K562 (cell line): ENCODE data around the gene CALB2. TPM values are rescaled to one million over a fixed set of nuclear protein-coding genes. Genes with fewer than 3 reads are reported as not detected.

Experiments used
- ATAC-seq: fragments of 200-7000 bp; cut with Tn5 transposase; 3 replicates; pipeline ENCODE4 v1.9.1; 2020; ENCODE audit warnings: moderate library complexity
- BruUV-seq: library from RNA; stranded (reverse); fragments of 400-500 nt; replicated peaks from 2 replicates; lab custom pipeline; 2021; lab: Mats Ljungman, UMichigan
- CTCF ChIA-PET: fragments of 300-600 bp; formaldehyde crosslinking; extraction: SDS; loops from one replicate; lab custom pipeline; 2021; ENCODE audit warnings: low intra/inter-chr PET ratio; lab: Yijun Ruan, JAX
- POLR2A ChIA-PET: fragments of 300-600, 350-650 bp; sonication (Branson Sonifier 250); formaldehyde crosslinking; extraction: SDS; loops from one replicate; lab custom pipeline; 2021; ENCODE audit warnings: antibody characterized with exemption, inconsistent platforms; lab: Yijun Ruan, JAX
- DNase-seq, 4 experiments: peaks; one replicate each; pipeline versions ENCODE4 v3.0.0 to v3.0.0-alpha.2; 2011 to 2018; ENCODE audit warnings: low spot score in 3 of 4, mixed read lengths in 3 of 4; ENCODE audit errors: extremely low read depth in 1 of 4
- FAIRE-seq: peaks from 2 replicates; lab custom pipeline; 2011; peaks lifted over from hg19 to GRCh38; lab: Jason Lieb, UNC
- H2AFZ ChIP-seq: 2 replicates; pipeline ENCODE4 v1.6.0; 2011; ENCODE audit warnings: low read depth, low read length, control low read depth, inconsistent platforms
- H3K27ac ChIP-seq: fragments of 200-600 bp; 3 replicates; pipeline ENCODE4 v1.8.0; 2011; ENCODE audit warnings: low read depth, mild to moderate bottlenecking, control low read depth, inconsistent platforms, low read length, moderate library complexity, mixed read lengths; ENCODE audit errors: extremely low read depth
- H3K27me3 ChIP-seq, 2 experiments: fragments of 300-600 bp in 1 of 2; 2 replicates in 1 of 2; 3 replicates in 1 of 2; pipeline versions ENCODE4 v1.6.0 to v1.8.0; 2011; ENCODE audit warnings: inconsistent platforms in 2 of 2, low read length in 2 of 2, mild to moderate bottlenecking in 1 of 2, mixed read lengths in 1 of 2, moderate library complexity in 1 of 2; ENCODE audit not compliant: control insufficient read depth in 2 of 2, insufficient read depth in 2 of 2
- H3K36me3 ChIP-seq: fragments of 300-600 bp; 3 replicates; pipeline ENCODE4 v1.8.0; 2011; ENCODE audit warnings: mild to moderate bottlenecking, low read length, inconsistent platforms; ENCODE audit not compliant: control insufficient read depth, insufficient read depth
- H3K4me1 ChIP-seq, 2 experiments: fragments of 200-600 bp in 1 of 2; replicated peaks in 1 of 2; 2 replicates in 1 of 2; 3 replicates in 1 of 2; pipeline versions ENCODE4 v1.5.1 to v1.8.0; 2011; ENCODE audit warnings: inconsistent platforms in 2 of 2, low read length in 2 of 2, mild to moderate bottlenecking in 1 of 2, mixed read lengths in 1 of 2, moderate library complexity in 1 of 2; ENCODE audit not compliant: control insufficient read depth in 2 of 2, insufficient read depth in 2 of 2
- H3K4me2 ChIP-seq: 2 replicates; pipeline ENCODE4 v1.6.1; 2011; ENCODE audit warnings: low read length, control low read depth, inconsistent platforms, mixed read lengths; ENCODE audit not compliant: insufficient read depth
- H3K4me3 ChIP-seq: fragments of 200-600 bp; sonication (generic), shearing (Covaris generic); 2 replicates; pipeline ENCODE4 v1.5.1; 2016; ENCODE audit warnings: control low read depth, inconsistent platforms
- H3K79me2 ChIP-seq: fragments of 200-600 bp; 3 replicates; pipeline ENCODE4 v1.8.0; 2011; ENCODE audit warnings: low read length, inconsistent platforms; ENCODE audit not compliant: control insufficient read depth, insufficient read depth
- H3K9ac ChIP-seq, 2 experiments: 2 replicates each; pipeline versions ENCODE4 v1.6.0 to v1.6.1; 2011; ENCODE audit warnings: low read depth in 2 of 2, low read length in 2 of 2, control low read depth in 1 of 2, inconsistent platforms in 1 of 2, mild to moderate bottlenecking in 1 of 2, mixed read lengths in 1 of 2; ENCODE audit not compliant: insufficient read depth in 1 of 2
- H3K9me1 ChIP-seq: one replicate; pipeline ENCODE4 v1.6.0; 2011; ENCODE audit warnings: inconsistent platforms, mild to moderate bottlenecking, low read length, moderate library complexity; ENCODE audit not compliant: control insufficient read depth, insufficient read depth
- H3K9me3 ChIP-seq: replicated peaks from 2 replicates; pipeline ENCODE4 v1.5.1; 2011; ENCODE audit warnings: low read depth, low read length, inconsistent platforms; ENCODE audit not compliant: control insufficient read depth, insufficient read depth
- H4K20me1 ChIP-seq: replicated peaks from 2 replicates; pipeline ENCODE4 v1.6.1; 2011; ENCODE audit warnings: low read length, inconsistent platforms, mixed read lengths; ENCODE audit not compliant: control insufficient read depth, insufficient read depth
- BRF1 ChIP-seq: IDR thresholded peaks from 3 replicates; pipeline ENCODE4 v1.6.1; 2011; ENCODE audit warnings: borderline replicate concordance, mild to moderate bottlenecking; ENCODE audit not compliant: insufficient read length; ENCODE audit errors: extremely low read depth
- CBX8 ChIP-seq: fragments of 200-600 bp; sonication (generic); IDR thresholded peaks from 2 replicates; pipeline ENCODE4 v1.6.1; 2012; ENCODE audit warnings: borderline replicate concordance, mixed run types, low read depth, mild to moderate bottlenecking, moderate library complexity, mixed read lengths, low read length, control low read depth, inconsistent platforms; ENCODE audit not compliant: poor library complexity, severe bottlenecking; ENCODE audit errors: extremely low read depth
- FOXM1 ChIP-seq, 2 experiments: fragments of 450-650 bp in 1 of 2; sonication (generic) in 1 of 2; formaldehyde crosslinking in 1 of 2; IDR thresholded peaks; 2 replicates each; pipeline versions ENCODE4 v1.6.1 to v1.9.0; 2017 to 2022; ENCODE audit warnings: low read depth in 2 of 2, mild to moderate bottlenecking in 2 of 2, missing genetic modification reagents in 1 of 2, moderate library complexity in 1 of 2
- HSF4 ChIP-seq: fragments of 250-450 bp; sonication (Bioruptor Pico); IDR thresholded peaks from 2 replicates; pipeline ENCODE4 v2.1.2; 2022; ENCODE audit warnings: mild to moderate bottlenecking, moderate library complexity, borderline replicate concordance
- POLR2H ChIP-seq: IDR thresholded peaks from 2 replicates; pipeline ENCODE4 v1.6.1; 2016; ENCODE audit warnings: missing genetic modification characterization, low read depth, mild to moderate bottlenecking, control low read depth, missing compliant biosample characterization, moderate library complexity
- TEAD1 ChIP-seq, 2 experiments: fragments of 450-650 bp in 1 of 2; sonication (generic) in 1 of 2; formaldehyde crosslinking; IDR thresholded peaks; 2 replicates each; pipeline versions ENCODE4 v1.4.0 to v1.8.0; 2020 to 2022; ENCODE audit warnings: mild to moderate bottlenecking in 2 of 2, missing genetic modification reagents in 1 of 2
- WGBS: fragments of 100-300 bp; shearing (Covaris generic); methylation state at CpG from one replicate; pipeline ENCODE4 v1.1.6; 2016; ENCODE audit warnings: low coverage, mixed read lengths; ENCODE audit not compliant: insufficient coverage; ENCODE audit errors: missing lambda C conversion rate; 5-methylcytosine and 5-hydroxymethylcytosine counted together
- in situ Hi-C: fragments of 300-500 bp; cut with MboI; formaldehyde crosslinking; loops from 4 replicates; pipeline ENCODE4 v1.15.0; 2018; ENCODE audit warnings: inconsistent platforms, mixed read lengths
- intact Hi-C: fragments of 100-400 bp; cut with micrococcal nuclease; formaldehyde crosslinking; loops from 2 replicates; pipeline ENCODE4 v1.14.2; 2022
- polyA plus RNA-seq, 8 experiments: library from polyadenylated mRNA; depleted of rRNA in 4 of 8; stranded (reverse) in 5 of 8; unstranded in 3 of 8; fragments of >200 nt; fragmentation: Nextera tagmentation in 2 of 8; fragmentation: Illumina TruSeq in 1 of 8; extraction: Ambion mirVana in 2 of 8; extraction: Trizol in 1 of 8; gene quantifications; 2 replicates each; pipeline versions ENCODE4 v1.2.1 to v1.2.3, GENCODE V29; 2011 to 2014; ENCODE audit warnings: inconsistent platforms in 1 of 8, missing spikeins in 1 of 8
- total RNA-seq, 7 experiments: library from RNA; depleted of rRNA in 6 of 7; stranded (reverse); fragments of >200 nt in 6 of 7; fragmentation: Illumina TruSeq in 2 of 7; extraction: Trizol in 2 of 7; gene quantifications; 2 replicates each; pipeline versions ENCODE4 v1.2.1 to v1.2.3, GENCODE V29; 2011 to 2021; ENCODE audit warnings: low replicate concordance in 1 of 7
- TF ChIP-seq, protein P1 (sequence below): fragments of 200-600 bp; sonication (generic); IDR thresholded peaks from one replicate; pipeline ENCODE4 v1.6.1; 2012; ENCODE audit warnings: mild to moderate bottlenecking, low read depth, low read length, inconsistent platforms

The CALB2 gene
- total and polyA plus RNA-seq, 9 of the 15 experiments (the other 6 are each of a cell fraction or from before 2014, with no cell fraction given), result not detected

DNA sequence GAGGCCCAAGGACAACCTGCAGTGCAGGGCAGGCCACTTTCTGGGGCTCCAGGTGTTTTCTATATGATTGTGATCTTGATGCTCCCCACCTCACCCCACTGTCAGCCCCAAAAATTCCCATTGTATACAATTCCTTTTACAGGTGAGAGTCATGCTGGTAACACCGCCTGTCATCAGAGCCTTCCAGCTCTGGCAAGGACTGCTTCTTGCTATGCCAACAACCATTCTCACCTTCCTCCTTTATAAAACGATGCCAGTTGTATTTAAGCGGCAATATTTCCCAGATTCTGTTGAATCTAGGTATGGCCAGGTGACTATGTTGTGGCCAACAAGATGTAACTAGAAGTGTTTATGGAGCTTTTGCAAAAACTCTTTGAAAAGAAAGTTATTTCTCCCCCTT, 30.4 kb upstream of the CALB2 start (continued):
- TF ChIP-seq BRF1 (no peak), FOXM1 (IDR thresholded peaks at IDR 0.05; ENCODE audit: low read depth) (no peak), FOXM1 (CRISPR knock-in tag; IDR thresholded peaks at IDR 0.05; ENCODE audit: low read depth) (no peak), CBX8 (no peak)

DNA sequence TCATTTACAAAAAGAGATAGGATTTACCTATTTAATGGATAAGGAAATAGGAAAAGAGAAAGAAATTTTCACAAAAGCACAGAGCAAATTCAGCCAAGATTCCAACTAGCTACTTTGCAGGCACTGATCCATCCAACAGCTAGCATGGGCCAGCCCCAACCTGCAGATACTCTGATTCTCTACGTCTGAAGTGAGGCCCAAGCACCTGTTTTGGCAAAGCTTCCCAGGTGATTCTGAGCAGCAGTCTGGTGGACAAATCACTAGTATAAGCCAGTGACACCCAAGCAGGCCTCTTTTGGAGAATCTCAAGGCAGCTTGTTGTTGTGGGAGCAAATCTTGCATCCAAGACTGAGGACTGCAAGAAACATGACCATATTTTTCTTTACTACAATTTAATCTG, 20.9 kb upstream of the CALB2 start:
- POLR2A ChIA-PET, result no interaction called here
- no peak overlapping the region; a peak in 1 of 4 replicates for H3K9ac ChIP-seq
- no peaks in the 10 kb centered on the region for H3K9me1 ChIP-seq
- ATAC-seq (no peak), DNase-seq (no peak), FAIRE-seq (no peak)
- H3K27me3 ChIP-seq, result peaks cover 0 to 10% of the 10 kb centered on the region in 2 experiments; a peak in 3 of 5 replicates
- BruUV-seq, result no TSS peak
- H3K79me2 ChIP-seq, result no peaks in the 10 kb centered on the region
- 0% methylated on average over 1 of the region's 1 CpG for WGBS
- CTCF ChIA-PET, result no interaction called here
- H2AFZ ChIP-seq, result no peak overlapping the region
- H3K4me3 ChIP-seq, result no peak overlapping the region
- intact Hi-C loops (no loop called here), in situ Hi-C loops (no loop called here)
- H3K4me2 ChIP-seq, result no peak overlapping the region
- H3K36me3 ChIP-seq, result no peaks in the 10 kb centered on the region
- H4K20me1 ChIP-seq, result no peaks in the 10 kb centered on the region
- no peak overlapping the region for H3K27ac ChIP-seq
- 0 out of 5 replicates have a peak, but pooled peaks cover 0 to 4% of the 10 kb centered on the region in 2 experiments for H3K4me1 ChIP-seq
- no peaks in the 10 kb centered on the region for H3K9me3 ChIP-seq
- TF ChIP-seq TEAD1 (CRISPR knock-in tag; IDR thresholded peaks at IDR 0.05), result no peak
- no peak for TF ChIP-seq CBX8
- TF ChIP-seq, protein P1, sequence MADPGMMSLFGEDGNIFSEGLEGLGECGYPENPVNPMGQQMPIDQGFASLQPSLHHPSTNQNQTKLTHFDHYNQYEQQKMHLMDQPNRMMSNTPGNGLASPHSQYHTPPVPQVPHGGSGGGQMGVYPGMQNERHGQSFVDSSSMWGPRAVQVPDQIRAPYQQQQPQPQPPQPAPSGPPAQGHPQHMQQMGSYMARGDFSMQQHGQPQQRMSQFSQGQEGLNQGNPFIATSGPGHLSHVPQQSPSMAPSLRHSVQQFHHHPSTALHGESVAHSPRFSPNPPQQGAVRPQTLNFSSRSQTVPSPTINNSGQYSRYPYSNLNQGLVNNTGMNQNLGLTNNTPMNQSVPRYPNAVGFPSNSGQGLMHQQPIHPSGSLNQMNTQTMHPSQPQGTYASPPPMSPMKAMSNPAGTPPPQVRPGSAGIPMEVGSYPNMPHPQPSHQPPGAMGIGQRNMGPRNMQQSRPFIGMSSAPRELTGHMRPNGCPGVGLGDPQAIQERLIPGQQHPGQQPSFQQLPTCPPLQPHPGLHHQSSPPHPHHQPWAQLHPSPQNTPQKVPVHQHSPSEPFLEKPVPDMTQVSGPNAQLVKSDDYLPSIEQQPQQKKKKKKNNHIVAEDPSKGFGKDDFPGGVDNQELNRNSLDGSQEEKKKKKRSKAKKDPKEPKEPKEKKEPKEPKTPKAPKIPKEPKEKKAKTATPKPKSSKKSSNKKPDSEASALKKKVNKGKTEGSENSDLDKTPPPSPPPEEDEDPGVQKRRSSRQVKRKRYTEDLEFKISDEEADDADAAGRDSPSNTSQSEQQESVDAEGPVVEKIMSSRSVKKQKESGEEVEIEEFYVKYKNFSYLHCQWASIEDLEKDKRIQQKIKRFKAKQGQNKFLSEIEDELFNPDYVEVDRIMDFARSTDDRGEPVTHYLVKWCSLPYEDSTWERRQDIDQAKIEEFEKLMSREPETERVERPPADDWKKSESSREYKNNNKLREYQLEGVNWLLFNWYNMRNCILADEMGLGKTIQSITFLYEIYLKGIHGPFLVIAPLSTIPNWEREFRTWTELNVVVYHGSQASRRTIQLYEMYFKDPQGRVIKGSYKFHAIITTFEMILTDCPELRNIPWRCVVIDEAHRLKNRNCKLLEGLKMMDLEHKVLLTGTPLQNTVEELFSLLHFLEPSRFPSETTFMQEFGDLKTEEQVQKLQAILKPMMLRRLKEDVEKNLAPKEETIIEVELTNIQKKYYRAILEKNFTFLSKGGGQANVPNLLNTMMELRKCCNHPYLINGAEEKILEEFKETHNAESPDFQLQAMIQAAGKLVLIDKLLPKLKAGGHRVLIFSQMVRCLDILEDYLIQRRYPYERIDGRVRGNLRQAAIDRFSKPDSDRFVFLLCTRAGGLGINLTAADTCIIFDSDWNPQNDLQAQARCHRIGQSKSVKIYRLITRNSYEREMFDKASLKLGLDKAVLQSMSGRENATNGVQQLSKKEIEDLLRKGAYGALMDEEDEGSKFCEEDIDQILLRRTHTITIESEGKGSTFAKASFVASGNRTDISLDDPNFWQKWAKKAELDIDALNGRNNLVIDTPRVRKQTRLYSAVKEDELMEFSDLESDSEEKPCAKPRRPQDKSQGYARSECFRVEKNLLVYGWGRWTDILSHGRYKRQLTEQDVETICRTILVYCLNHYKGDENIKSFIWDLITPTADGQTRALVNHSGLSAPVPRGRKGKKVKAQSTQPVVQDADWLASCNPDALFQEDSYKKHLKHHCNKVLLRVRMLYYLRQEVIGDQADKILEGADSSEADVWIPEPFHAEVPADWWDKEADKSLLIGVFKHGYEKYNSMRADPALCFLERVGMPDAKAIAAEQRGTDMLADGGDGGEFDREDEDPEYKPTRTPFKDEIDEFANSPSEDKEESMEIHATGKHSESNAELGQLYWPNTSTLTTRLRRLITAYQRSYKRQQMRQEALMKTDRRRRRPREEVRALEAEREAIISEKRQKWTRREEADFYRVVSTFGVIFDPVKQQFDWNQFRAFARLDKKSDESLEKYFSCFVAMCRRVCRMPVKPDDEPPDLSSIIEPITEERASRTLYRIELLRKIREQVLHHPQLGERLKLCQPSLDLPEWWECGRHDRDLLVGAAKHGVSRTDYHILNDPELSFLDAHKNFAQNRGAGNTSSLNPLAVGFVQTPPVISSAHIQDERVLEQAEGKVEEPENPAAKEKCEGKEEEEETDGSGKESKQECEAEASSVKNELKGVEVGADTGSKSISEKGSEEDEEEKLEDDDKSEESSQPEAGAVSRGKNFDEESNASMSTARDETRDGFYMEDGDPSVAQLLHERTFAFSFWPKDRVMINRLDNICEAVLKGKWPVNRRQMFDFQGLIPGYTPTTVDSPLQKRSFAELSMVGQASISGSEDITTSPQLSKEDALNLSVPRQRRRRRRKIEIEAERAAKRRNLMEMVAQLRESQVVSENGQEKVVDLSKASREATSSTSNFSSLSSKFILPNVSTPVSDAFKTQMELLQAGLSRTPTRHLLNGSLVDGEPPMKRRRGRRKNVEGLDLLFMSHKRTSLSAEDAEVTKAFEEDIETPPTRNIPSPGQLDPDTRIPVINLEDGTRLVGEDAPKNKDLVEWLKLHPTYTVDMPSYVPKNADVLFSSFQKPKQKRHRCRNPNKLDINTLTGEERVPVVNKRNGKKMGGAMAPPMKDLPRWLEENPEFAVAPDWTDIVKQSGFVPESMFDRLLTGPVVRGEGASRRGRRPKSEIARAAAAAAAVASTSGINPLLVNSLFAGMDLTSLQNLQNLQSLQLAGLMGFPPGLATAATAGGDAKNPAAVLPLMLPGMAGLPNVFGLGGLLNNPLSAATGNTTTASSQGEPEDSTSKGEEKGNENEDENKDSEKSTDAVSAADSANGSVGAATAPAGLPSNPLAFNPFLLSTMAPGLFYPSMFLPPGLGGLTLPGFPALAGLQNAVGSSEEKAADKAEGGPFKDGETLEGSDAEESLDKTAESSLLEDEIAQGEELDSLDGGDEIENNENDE, result no peak
- no peak for TF ChIP-seq HSF4 (CRISPR knock-in tag)
- TF ChIP-seq POLR2H (tag), result no peak
